Karpas-422 (cell line): ENCODE measurements around the gene FAM167B. TPM values are rescaled to one million over a fixed set of nuclear protein-coding genes. Genes with fewer than 3 reads are reported as not detected.
A peak's percentile ranks its signal among the peaks of the same experiment; 100 is the strongest.

Experiments
- DNase-seq: peaks from one replicate; pipeline ENCODE4 v3.0.0-alpha.2; 2015
- H2AFZ ChIP-seq: fragments of 200-600 bp; sonication (generic); 2 replicates; pipeline ENCODE4 v1.6.1; 2014; ENCODE audit warnings: antibody characterized with exemption, low read length, mixed read lengths
- H3K27ac ChIP-seq: fragments of 200-600 bp; sonication (generic); 2 replicates; pipeline ENCODE4 v1.5.1; 2014; ENCODE audit warnings: mild to moderate bottlenecking, low read length, moderate library complexity
- H3K27me3 ChIP-seq: fragments of 200-600 bp; sonication (generic); 2 replicates; pipeline ENCODE4 v1.6.1; 2014; ENCODE audit warnings: low read length, mixed read lengths
- H3K36me3 ChIP-seq: fragments of 200-600 bp; sonication (generic); 2 replicates; pipeline ENCODE4 v1.6.1; 2014; ENCODE audit warnings: low read length, mixed read lengths; ENCODE audit not compliant: insufficient read depth
- H3K4me1 ChIP-seq: fragments of 200-600 bp; sonication (generic); 2 replicates; pipeline ENCODE4 v1.6.1; 2014; ENCODE audit warnings: mild to moderate bottlenecking, low read length, mixed read lengths
- H3K4me2 ChIP-seq: fragments of 200-600 bp; sonication (generic); 2 replicates; pipeline ENCODE4 v1.6.1; 2014; ENCODE audit warnings: low read length, low read depth, mild to moderate bottlenecking; ENCODE audit not compliant: poor library complexity, severe bottlenecking
- H3K4me3 ChIP-seq: fragments of 200-600 bp; sonication (generic); 2 replicates; pipeline ENCODE4 v1.5.1; 2014; ENCODE audit warnings: mild to moderate bottlenecking, antibody characterized with exemption, low read length, mixed read lengths
- H3K79me2 ChIP-seq: fragments of 200-600 bp; sonication (generic); 2 replicates; pipeline ENCODE4 v1.6.1; 2014; ENCODE audit warnings: mild to moderate bottlenecking, low read length, mixed read lengths
- H3K9ac ChIP-seq: fragments of 200-600 bp; sonication (generic); 2 replicates; pipeline ENCODE4 v1.6.0; 2014; ENCODE audit warnings: low read length
- H3K9me2 ChIP-seq: fragments of 200-600 bp; sonication (generic), shearing (Covaris generic); replicated peaks from 2 replicates; pipeline ENCODE4 v1.6.0; 2014; ENCODE audit warnings: mild to moderate bottlenecking, low read length, moderate library complexity; ENCODE audit not compliant: insufficient read depth
- H3K9me3 ChIP-seq: fragments of 300-700, 200-600 bp; sonication (generic); 2 replicates; pipeline ENCODE4 v1.6.1; 2014; ENCODE audit warnings: low read length, mixed read lengths
- H4K20me1 ChIP-seq: fragments of 200-600 bp; sonication (generic); 2 replicates; pipeline ENCODE4 v1.6.1; 2014; ENCODE audit warnings: mild to moderate bottlenecking, antibody characterized with exemption, low read length, low read depth; ENCODE audit not compliant: insufficient read depth
- total RNA-seq: library from RNA; depleted of rRNA; stranded (reverse); fragments of >200 nt; shearing (Covaris generic); gene quantifications from 2 replicates; pipeline ENCODE4 v1.2.3, GENCODE V29; 2014; ENCODE audit warnings: low replicate concordance

Gene FAM167B
- total RNA-seq, 1 experiment from 2014 or later: not detected

- Histone ChIP-seq H3K36me3 (no peaks in the 10 kb centered on the region), H3K9me3 (no peaks in the 10 kb centered on the region), H3K79me2 (peaks cover 10% of the 10 kb centered on the region; the same call in 1 of the 2 replicates), H2AFZ (no peak overlapping the region), H3K27me3 (no peaks in the 10 kb centered on the region), H3K9me2 (no peaks in the 10 kb centered on the region), H3K4me2 (peak overlapping the region; percentile 95), H3K4me1 (peaks cover 64% of the 10 kb centered on the region), H3K9ac (peak overlapping the region; percentile 85; the same call in 1 of the 2 replicates), H4K20me1 (peaks cover 12% of the 10 kb centered on the region; the same call in 1 of the 2 replicates), H3K4me3 (peak overlapping the region; percentile 84), H3K27ac (no peak overlapping the region)
- DNase-seq: no peak
These were observed 42.1 kb upstream of the FAM167B start for GRCh38 chr1:32204943-32205361.

- H3K9me2 ChIP-seq: no peaks in the 10 kb centered on the region
- peak; percentile 95 for DNase-seq
- H3K4me2 ChIP-seq: peak within 1 kb of the TSS; percentile 95
- H3K36me3 ChIP-seq: no peaks in the 10 kb centered on the region
- peaks cover 10% of the 10 kb centered on the region; the same call in 1 of the 2 replicates for H3K79me2 ChIP-seq
- H3K27me3 ChIP-seq: no peaks in the 10 kb centered on the region
- H3K27ac ChIP-seq: no peak within 1 kb of the TSS
- H4K20me1 ChIP-seq: peaks cover 12% of the 10 kb centered on the region; the same call in 1 of the 2 replicates
- H3K9me3 ChIP-seq: no peaks in the 10 kb centered on the region
- peaks cover 56% of the 10 kb centered on the region for H3K4me1 ChIP-seq
- H3K9ac ChIP-seq: peak within 1 kb of the TSS; percentile 85
- H2AFZ ChIP-seq: peak within 1 kb of the TSS; percentile 36; the same call in 1 of the 2 replicates
- peak within 1 kb of the TSS; percentile 84 for H3K4me3 ChIP-seq
These were observed 41.3 kb upstream of the FAM167B start, which contains the start of gene IQCC for GRCh38 chr1:32205401-32206370. Gene IQCC (plus strand): TSS chr1:32205671. CDS start chr1:32205682, 11 bp downstream.

DNA sequence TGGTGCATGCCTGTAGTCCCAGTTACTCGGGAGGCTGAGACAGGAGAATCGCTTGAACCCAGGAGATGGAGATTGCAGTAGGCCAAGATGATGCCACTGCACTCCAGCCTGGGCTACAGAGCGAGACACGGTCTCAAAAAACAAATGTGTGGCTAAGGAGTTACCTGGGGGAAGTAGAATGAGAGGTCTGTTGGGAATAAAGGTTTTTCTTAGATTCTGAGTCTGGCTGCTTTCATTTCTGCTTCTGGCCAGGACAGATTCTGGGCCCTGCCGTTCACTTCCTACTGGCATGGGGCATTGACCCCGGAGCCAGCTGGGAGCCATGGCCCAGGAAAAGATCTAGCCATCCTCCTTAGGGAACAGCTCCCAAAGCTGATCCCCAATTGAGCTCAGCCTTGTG, 38.6 kb upstream of the FAM167B start:
- Histone ChIP-seq H3K36me3 (no peaks in the 10 kb centered on the region), H4K20me1 (peaks cover 12% of the 10 kb centered on the region; the same call in 1 of the 2 replicates), H3K4me1 (peaks cover 37% of the 10 kb centered on the region), H3K79me2 (no peaks in the 10 kb centered on the region), H3K4me3 (peak overlapping the region; percentile 21; the same call in 1 of the 2 replicates), H3K9me2 (no peaks in the 10 kb centered on the region), H2AFZ (no peak overlapping the region), H3K9ac (0 out of 2 replicates have a peak overlapping the region, but pooled peaks have one; percentile 34), H3K9me3 (no peaks in the 10 kb centered on the region), H3K27ac (peak overlapping the region; percentile 39; the same call in 1 of the 2 replicates), H3K4me2 (peak overlapping the region; percentile 33), H3K27me3 (no peaks in the 10 kb centered on the region)
- peak; percentile 80 for DNase-seq

GRCh38 chr1:32208891-32209328, 38.1 kb upstream of the FAM167B start, which contains the start of gene DCDC2B:
Gene DCDC2B (plus strand): TSS chr1:32209089. CDS start chr1:32209094, 5 bp downstream.
- Histone ChIP-seq H4K20me1 (peaks cover 12% of the 10 kb centered on the region; the same call in 1 of the 2 replicates), H3K27me3 (no peaks in the 10 kb centered on the region), H3K79me2 (no peaks in the 10 kb centered on the region), H3K9me2 (no peaks in the 10 kb centered on the region), H3K4me3 (peak within 1 kb of the TSS; percentile 21; the same call in 1 of the 2 replicates), H3K4me2 (peak within 1 kb of the TSS; percentile 33), H2AFZ (no peak within 1 kb of the TSS), H3K36me3 (no peaks in the 10 kb centered on the region), H3K9ac (0 out of 2 replicates have a peak within 1 kb of the TSS, but pooled peaks have one; percentile 34), H3K9me3 (no peaks in the 10 kb centered on the region), H3K4me1 (peaks cover 37% of the 10 kb centered on the region), H3K27ac (peak within 1 kb of the TSS; percentile 39; the same call in 1 of the 2 replicates)
- DNase-seq: peak; percentile 65

DNA sequence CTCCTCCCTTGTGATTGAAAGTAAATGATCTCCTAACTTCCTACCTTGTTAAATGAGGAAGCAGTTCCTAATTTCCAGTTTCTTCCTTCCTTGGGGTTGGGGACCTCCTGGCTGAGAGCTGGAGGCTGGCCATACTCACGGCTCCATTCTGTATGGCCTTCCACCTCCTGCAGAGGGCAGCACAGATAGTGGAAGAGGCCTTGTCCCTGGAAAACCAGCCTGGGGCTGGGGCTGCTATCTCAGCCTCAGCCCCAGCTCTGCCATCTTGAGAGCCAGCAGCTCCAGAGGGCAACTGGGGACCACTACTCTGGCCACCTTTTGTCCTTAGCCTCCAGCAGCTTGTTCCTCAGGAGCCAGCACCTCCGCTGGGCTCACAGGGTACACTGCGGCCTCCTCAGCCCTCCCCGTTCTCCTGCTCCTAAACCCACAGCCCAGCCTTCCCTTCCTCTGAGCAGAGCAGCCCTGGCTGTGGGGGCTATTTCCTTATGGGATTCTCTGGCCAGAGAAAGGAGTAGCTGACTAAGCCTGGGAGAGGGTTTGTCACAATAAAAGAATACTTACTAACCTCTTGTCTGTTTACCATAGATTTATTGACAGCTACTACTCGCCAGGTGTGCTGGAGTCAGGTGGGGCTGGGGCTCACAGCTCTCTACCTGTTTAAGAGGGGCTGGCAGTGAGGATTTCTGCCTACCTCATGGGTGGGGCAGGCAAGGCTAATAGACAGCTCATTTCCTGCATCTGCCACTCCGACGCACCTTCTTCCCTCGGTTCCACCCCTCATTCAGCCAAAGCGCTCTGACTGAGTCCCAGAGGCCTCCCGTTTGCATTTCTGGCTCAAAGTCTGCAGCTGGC, 31.2 kb upstream of the FAM167B start:
- H3K36me3 ChIP-seq: no peaks in the 10 kb centered on the region
- H3K4me1 ChIP-seq: peaks cover 12% of the 10 kb centered on the region
- no peaks in the 10 kb centered on the region for H4K20me1 ChIP-seq
- H3K4me2 ChIP-seq: no peak overlapping the region
- no peaks in the 10 kb centered on the region for H3K27me3 ChIP-seq
- no peak overlapping the region for H3K4me3 ChIP-seq
- no peaks in the 10 kb centered on the region for H3K9me2 ChIP-seq
- H3K9me3 ChIP-seq: no peaks in the 10 kb centered on the region
- H2AFZ ChIP-seq: no peak overlapping the region
- H3K79me2 ChIP-seq: peaks cover under 1% of the 10 kb centered on the region; the same call in 1 of the 2 replicates
- no peak overlapping the region for H3K27ac ChIP-seq
- DNase-seq: peak; percentile 87
- no peak overlapping the region for H3K9ac ChIP-seq

DNA sequence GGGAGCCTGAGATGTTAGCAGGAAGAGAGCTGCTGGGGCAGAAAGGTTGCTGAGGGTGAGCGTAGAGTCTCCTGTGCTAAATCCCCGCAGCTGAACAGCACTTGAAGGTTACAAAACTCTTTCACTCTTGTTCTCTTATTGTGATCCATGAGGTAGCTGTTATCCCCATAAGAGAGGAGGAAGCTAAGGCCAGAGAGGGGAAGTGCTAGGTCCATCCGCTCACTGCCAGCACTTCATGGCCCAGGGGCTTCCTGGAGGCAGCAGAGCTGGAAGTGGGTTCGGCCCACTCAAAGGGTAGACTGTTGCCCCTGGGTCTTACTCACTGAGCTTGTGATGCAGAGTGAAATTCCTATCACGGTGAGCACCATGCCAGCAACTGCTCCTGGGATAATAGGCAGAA, 30.5 kb upstream of the FAM167B start:
- Histone ChIP-seq H3K27ac (no peak overlapping the region), H3K36me3 (no peaks in the 10 kb centered on the region), H2AFZ (no peak overlapping the region), H3K79me2 (peaks cover 8% of the 10 kb centered on the region), H3K9ac (no peak overlapping the region), H3K9me2 (no peaks in the 10 kb centered on the region), H3K4me2 (no peak overlapping the region), H3K4me1 (peaks cover 19% of the 10 kb centered on the region), H3K9me3 (no peaks in the 10 kb centered on the region), H3K27me3 (no peaks in the 10 kb centered on the region), H4K20me1 (no peaks in the 10 kb centered on the region), H3K4me3 (no peak overlapping the region)
- no peak for DNase-seq

GRCh38 chr1:32219022-32219421, 28.0 kb upstream of the FAM167B start:
- Histone ChIP-seq H3K36me3 (peaks cover 5% of the 10 kb centered on the region; the same call in 1 of the 2 replicates), H3K79me2 (peaks cover 31% of the 10 kb centered on the region), H3K4me1 (peaks cover 33% of the 10 kb centered on the region), H3K9me2 (no peaks in the 10 kb centered on the region), H3K4me2 (no peak overlapping the region), H2AFZ (no peak overlapping the region), H4K20me1 (no peaks in the 10 kb centered on the region), H3K9me3 (no peaks in the 10 kb centered on the region), H3K27me3 (no peaks in the 10 kb centered on the region), H3K27ac (no peak overlapping the region), H3K4me3 (no peak overlapping the region), H3K9ac (no peak overlapping the region)
- DNase-seq: no peak
